NCI-H2196 (cell line): Measurements from ENCODE around the gene KLHL26.
"Not testable (repeated sequence)": the region's sequence is repeated elsewhere in the genome, so short reads cannot be mapped to it uniquely, and the experiment has no call there.

Experiments used
- DNase-seq: peaks from one replicate; lab custom pipeline; 2025; ENCODE audit not compliant: unreplicated experiment; lab: John Stamatoyannopoulos, UW

The KLHL26 gene

DNA sequence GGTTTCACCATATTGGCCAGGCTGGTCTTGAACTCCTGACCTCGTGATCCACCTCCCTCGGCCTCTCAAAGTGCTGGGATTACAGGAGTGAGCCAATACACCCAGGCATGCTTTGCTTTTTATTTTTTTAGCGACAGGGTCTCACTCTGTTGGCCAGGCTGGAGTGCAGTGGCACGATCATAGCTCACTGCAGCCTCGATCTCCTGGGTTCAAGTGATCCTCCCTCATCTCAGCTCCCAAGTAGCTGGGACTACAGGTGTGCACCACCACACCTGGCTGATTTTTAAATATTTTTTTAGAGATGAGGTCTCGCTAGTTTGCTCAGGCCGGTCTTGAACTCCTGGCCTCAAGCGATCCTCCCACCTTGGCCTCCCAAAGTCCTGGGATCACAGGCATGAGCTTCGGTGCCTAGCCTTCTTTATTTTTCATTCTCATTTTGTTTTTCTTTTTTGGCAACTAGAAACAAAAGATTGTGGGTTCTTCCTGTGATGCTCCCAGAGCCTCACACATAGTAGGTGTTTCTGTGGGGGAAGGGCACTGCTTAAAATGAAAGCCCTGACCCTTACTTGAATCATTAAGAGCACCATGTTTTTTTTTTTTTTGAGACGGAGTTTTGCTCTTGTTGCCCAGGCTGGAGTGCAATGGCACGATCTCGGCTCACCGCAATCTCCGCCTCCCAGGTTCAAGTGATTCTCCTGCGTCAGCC, 36.0 kb upstream of the KLHL26 start:
- DNase-seq: not testable (repeated sequence)

DNA sequence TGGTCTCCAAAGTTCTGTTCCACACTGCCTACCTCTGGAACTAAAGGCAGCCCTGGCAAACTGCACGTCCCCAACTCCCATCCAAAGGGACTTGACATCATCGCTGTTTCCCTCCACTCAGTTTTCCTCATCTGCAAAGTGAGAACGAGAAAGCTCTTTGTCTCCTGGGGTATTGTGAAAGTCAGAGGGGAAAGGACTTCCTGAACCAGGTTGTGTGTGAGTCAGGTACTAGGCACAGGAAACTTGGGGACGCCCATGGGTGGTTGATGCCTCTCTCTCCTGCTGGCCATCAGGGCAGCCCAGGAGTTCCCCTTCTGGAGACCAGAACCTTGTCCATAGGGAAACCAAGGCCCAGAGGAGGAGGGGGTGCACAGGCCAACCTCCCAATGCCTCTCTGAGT, 35.0 kb upstream of the KLHL26 start:
- DNase-seq: no peak

- no peak for DNase-seq
Measured at GRCh38 chr19:18603255-18603957, 33.4 kb upstream of the KLHL26 start.

GRCh38 chr19:18603958-18604819, 32.6 kb upstream of the KLHL26 start:
- no peak for DNase-seq

DNA sequence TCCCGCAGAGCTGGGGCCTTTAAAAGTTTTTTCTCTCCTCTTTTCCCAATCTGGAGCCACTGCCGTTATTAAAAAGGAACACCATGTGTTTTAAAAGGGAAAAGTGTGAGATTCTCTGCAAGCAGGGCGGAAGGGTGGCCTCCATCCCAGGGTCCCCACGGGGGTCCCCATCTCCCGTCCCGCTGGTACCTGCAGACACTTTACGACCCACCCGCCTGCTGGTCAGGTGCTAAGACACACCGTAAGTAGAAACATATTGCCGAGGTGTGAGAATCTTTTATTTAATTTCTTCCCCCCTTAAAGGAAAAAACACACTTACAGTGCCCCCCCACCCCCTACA, 32.0 kb upstream of the KLHL26 start:
- DNase-seq: no peak

GRCh38 chr19:18605196-18605545, 31.7 kb upstream of the KLHL26 start:
- DNase-seq: no peak

- no peak for DNase-seq
Measured at GRCh38 chr19:18605546-18606280, 31.1 kb upstream of the KLHL26 start.

- DNase-seq: no peak
Measured at GRCh38 chr19:18606281-18607225, 30.3 kb upstream of the KLHL26 start, which contains the start of gene CRLF1. CRLF1 (minus strand) TSS chr19:18606799; CDS start chr19:18606656, 143 bp downstream.

DNA sequence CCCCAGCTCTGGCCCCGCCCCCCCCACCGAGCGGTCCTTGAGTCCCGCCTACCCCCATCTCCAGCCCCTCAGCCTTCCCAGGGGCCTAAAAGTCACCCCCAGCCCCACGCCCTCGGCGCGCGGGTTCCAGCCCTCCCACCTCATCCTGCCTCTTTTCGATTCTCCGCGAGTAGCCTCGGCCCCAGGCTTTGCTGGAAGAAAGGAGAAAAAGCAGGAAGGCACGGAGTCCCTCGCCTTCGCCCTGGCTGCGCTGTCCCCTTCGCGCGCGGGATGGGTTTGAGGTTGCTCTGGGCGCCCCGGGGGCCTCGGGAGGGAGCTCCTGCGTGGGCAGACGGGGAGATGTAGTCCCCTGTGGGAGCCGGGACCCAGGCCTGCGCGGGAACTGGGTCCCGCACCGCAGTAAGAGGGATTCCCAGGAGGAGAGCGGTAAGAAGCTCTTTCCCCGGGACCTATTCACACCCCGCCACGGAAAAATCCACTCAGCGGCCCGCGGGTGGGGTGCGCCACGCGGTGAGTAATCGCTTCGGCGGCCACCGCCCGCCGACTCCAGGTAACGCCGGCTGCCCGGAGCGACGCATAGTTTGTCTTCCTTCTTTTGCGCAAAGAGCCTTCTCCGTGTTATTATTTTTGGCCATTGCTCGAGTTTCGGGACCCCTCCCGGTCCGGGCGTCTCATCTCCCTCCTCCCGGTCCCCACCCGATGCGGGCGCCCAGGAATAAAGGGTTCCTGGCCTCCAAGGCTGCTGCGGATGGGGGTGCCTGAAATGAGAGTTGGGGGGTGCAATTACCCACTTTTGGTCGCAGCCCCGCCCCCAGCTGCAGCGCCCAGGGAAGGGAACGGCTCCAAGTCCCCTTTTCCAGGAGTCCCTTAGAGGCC, 29.4 kb upstream of the KLHL26 start:
- no peak for DNase-seq

DNA sequence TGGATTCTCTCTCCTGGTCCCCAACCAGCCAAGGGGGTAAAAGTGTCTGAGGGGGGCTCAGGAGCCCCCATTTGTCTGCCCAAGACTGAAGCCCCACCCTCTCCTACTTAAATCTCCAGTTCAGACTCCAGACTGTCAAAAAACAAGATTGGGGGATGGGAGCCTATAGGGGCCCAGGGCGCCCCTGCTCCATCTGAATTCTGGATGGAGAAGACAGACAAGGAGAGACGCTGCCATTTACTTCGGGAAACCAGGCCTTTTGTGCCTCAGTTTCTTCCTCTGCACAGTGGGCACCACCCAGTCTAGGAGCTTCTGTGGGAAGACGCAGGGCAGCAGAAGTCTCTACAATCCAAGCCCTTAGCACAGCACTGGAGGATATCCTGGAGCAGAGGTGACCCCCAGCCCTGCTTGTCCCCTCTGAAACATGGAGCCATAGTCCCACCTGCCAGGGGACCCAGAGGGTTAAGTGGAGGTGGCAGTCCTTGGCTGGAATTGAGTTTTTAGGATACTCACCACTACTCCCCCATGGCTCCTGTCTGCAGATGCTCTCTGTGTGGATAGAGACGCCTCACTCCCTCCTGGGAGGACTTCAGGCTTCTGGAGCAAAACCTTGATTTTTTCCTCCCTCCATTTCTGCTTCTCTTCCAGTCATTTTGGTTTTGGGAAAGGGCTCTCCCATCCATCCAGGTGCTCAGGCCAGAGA, 28.6 kb upstream of the KLHL26 start:
- no peak for DNase-seq

DNA sequence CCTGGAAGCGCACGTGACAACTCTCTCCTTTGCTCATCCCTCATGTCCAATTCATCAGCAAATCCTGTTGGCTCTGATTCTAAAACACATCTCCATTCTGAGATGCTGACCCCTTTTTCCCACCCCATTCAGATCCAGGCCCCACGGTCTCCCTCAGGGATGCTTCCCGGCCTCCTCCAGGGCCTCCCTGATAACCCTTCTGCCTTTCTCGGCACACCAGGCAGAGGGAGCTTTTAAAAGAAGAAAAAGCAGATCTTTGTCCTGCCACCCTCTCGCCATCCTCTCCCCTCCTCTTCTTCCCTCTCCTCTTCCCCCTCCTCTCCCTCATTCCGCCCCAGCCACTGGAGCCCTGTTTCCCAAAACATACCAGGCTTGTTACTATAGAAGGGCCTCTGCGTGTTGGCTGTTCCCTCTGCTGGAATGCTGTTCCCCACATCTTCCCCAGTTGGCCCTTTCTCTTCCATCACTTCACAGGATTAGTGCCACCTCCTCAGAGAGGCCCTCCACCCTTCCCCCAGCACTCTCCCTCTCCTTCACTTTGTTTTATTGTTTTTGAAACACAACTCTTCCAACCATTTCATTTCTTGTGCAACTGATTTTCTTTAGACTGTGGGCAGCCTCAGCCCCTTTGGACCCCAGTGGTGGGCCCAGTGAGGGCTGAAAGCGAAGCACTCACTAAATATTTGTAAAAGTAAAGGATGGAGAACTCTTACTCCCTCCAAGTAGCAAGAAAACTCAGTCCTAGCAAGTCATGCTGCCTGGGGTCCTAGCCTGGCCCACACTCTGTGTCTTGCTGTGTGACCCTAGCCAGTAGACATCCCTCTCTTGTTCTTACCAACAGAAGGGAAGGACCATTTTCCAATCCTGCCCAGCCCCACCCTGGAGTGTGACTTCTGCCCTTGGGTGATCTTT, 27.8 kb upstream of the KLHL26 start:
- DNase-seq: no peak

DNA sequence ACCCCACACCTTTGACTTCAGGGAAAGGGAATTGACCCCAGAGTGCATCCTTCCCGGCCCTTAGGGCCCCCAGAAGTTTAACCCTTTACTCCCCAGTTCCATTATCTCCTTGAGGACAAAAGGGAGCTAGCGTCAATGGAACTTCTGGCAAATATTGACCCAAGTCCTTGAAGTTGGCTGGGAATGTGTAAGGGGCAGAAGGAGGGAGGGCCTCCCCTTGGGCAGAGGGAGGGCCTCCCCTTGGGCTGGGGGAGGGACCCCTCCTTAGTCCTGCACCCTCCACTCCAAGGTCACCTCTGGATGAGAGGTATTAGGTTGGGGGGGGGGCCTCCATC, 27.1 kb upstream of the KLHL26 start:
- DNase-seq: no peak

GRCh38 chr19:18610245-18610555, 26.6 kb upstream of the KLHL26 start:
- DNase-seq: no peak

DNA sequence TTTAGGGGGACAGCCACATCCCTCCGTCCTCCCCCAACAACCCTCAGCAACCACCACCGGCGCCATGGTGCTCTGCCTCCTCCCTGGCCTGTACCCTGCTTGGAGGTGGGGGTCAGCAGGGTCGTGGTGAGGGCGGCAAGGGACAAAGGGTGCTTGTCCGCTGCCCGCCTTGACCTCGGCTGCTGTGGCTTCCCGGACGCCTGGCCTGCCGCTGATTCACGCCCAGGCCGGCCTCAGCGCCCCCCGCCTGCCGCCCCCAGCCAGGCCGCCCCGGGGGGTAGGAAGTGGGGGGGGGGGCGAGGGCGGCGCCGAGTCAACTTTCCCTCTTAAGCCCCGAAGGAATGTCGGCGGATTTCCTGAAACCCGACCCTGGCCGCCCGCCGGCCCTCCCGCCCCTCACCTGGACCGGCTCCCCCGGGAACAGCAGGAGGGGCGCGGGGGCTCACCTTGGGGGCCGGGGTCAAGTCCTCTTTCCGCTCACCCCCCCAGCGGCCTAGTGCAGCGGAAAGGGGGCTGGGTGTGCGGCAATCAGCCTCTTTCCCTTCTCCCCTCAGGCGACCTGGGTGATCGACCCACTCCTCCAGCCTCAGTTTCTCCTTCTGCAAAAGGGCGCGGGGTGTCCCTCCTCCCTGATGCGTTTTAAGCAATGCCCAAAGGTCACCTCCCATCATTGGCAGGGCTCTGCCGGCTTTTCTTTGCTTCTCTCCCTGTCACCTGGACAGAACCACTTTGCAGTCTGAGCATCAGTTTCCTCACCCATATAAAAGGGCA, 26.1 kb upstream of the KLHL26 start:
- no peak for DNase-seq

DNA sequence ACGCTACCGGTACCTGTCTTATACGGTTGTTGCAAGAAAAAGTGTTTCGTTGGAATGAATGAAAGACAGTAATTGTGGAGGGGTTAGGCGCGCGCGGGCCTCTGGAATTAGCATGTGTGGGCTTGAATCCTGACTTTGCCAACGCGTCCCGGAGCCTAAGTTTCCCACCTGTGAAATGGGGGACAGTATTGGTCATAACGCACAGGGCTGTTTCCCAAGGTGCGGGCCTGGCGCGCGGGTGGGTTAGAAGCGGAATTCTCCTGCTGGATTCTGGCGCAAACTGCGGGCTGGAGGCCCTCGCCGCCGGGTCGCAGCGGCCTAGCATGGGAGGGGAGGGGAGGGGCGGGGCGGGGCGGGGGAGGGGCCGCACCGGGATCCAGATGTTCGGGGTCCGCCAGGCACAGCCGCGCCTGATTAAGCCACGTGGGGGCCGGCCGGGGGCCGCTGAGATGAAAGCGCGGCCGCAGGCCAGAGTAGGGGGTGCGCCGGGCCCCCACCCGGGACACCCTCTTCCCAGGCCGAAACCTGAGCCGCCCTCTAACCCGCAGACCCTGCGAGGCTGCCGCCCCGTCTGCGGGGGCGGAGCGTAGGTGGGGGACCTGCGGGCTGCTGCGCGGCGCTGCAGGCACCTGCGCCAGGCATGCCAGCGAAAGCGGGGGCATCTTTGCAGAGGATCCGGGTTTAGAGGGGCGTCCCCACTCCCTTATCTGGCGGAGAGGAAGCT, 25.3 kb upstream of the KLHL26 start:
- no peak for DNase-seq

GRCh38 chr19:18612051-18612771, 24.6 kb upstream of the KLHL26 start:
- DNase-seq: no peak
